Measurements from ENCODE around the gene FBXL19. TPM values are rescaled to one million over a fixed set of nuclear protein-coding genes. Genes with fewer than 3 reads are reported as not detected.

The FBXL19 gene
- total RNA-seq, 2 donors from 2014 or later, result 8.6 to 21.1 TPM

- H3K9me3 ChIP-seq, result no peaks in the 10 kb centered on the region
- DNase-seq (no peak), ATAC-seq (no peak)
- WGBS, 2 donors, result 88 to 89% methylated on average over 6 to 28 of the region's 29 CpGs
- peak overlapping the region in 3 of 4 donors; percentile 77 to 92 (median 90) for H3K27ac ChIP-seq
- intact Hi-C loops (cut with DNase I), result loop anchor here (10.0 kb wide), 2 partner anchors 158 to 878 kb away; no protein-coding TSS in a partner anchor
- H3K4me3 ChIP-seq, result no peak overlapping the region
- TF ChIP-seq CTCF (IDR thresholded peaks at IDR 0.05) (no peak), POLR2A (IDR thresholded peaks at IDR 0.05) (no peak)
- H3K4me1 ChIP-seq, result peaks cover 17% of the 10 kb centered on the region
- peaks cover 2 to 5% of the 10 kb centered on the region in 2 donors for H3K36me3 ChIP-seq (replicated peaks in 1 of 2; ENCODE audit: insufficient read depth in 1 of 2, low read depth in 2 of 2)
- H3K27me3 ChIP-seq, result no peaks in the 10 kb centered on the region
Observed at GRCh38 chr16:30986129-30986991, 63.0 kb downstream of the FBXL19 start.

GRCh38 chr16:30987581-30988190 is 64.3 kb downstream of the FBXL19 start:
- H3K27me3 ChIP-seq, result no peaks in the 10 kb centered on the region
- TF ChIP-seq CTCF (IDR thresholded peaks at IDR 0.05) (no peak), POLR2A (IDR thresholded peaks at IDR 0.05) (no peak)
- H3K36me3 ChIP-seq (replicated peaks in 1 of 2; ENCODE audit: insufficient read depth in 1 of 2, low read depth in 2 of 2), result peaks cover 0 to 2% of the 10 kb centered on the region in 2 donors
- ATAC-seq (no peak), DNase-seq (no peak)
- no peak overlapping the region for H3K4me3 ChIP-seq
- H3K27ac ChIP-seq, result no peak overlapping the region
- WGBS, 2 donors, result 92 to 98% methylated on average over 16 to 28 of the region's 30 CpGs
- peaks cover 17% of the 10 kb centered on the region for H3K4me1 ChIP-seq
- intact Hi-C loops (cut with DNase I), result loop anchor here (10.0 kb wide), 2 partner anchors 157 to 877 kb away; no protein-coding TSS in a partner anchor
- H3K9me3 ChIP-seq, result no peaks in the 10 kb centered on the region

DNA sequence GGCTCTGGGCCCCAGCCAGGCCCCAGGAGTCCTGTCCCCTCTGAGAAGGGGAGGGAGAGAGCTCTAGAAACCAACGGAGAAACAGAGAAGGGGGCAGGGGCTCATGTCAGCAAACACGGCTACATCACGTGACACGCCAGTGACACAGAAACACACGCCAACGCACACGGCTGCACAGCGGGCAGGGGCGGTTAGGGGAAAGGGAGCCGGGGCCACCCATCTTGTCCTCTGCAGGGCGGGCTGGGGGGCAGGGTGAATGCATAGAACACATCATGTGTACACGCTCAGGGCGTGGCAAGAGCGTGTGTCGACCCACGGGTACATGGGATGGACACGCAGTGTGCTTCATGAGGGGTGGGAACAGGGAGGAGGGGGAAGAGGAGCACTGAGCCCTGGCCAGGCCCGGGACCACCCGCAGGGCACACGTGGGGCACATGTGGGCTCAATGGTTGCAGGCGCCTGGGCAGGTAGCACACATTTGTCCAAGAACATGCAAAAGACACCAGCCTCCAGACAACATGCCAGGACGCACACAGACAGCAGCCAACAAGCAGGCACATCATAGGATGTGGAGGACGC is 66.2 kb downstream of the FBXL19 start:
- no peak for ATAC-seq
- Histone ChIP-seq H3K4me1 (peaks cover 17% of the 10 kb centered on the region), H3K4me3 (no peak overlapping the region), H3K36me3 (replicated peaks in 1 of 2; ENCODE audit: insufficient read depth in 1 of 2, low read depth in 2 of 2) (peaks cover 0 to 2% of the 10 kb centered on the region in 2 donors), H3K27ac (no peak overlapping the region), H3K9me3 (no peaks in the 10 kb centered on the region), H3K27me3 (no peaks in the 10 kb centered on the region)
- WGBS, 2 donors, result 71% methylated on average over 21 to 23 of the region's 23 CpGs
- intact Hi-C loops (cut with DNase I), result loop anchor here (10.0 kb wide), 2 partner anchors 155 to 875 kb away; no protein-coding TSS in a partner anchor
- TF ChIP-seq CTCF (IDR thresholded peaks at IDR 0.05) (no peak), POLR2A (IDR thresholded peaks at IDR 0.05) (no peak)
- DNase-seq, result no peak

DNA sequence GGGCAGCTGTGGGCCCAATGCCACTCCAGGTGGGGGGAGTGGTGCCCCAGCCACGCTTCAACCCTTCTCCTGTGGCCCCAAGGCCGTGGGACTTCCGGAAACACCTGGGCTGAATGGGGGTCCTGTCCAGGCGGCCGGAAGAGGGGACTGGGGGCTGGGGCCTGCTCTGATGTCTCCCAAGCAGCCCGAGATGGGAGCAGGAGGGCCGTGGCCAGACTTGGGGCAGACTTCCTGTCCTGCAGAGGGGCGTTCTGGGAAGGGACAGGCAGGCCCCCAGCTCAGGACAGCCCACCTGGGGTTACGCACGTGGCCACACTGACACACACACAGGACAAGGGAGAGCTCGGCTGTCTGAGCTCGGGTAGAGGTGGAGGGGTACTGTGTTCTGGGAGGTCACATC is 66.7 kb downstream of the FBXL19 start:
- Histone ChIP-seq H3K9me3 (no peaks in the 10 kb centered on the region), H3K4me3 (no peak overlapping the region), H3K36me3 (replicated peaks in 1 of 2; ENCODE audit: insufficient read depth in 1 of 2, low read depth in 2 of 2) (peaks cover 0 to 2% of the 10 kb centered on the region in 2 donors), H3K27ac (no peak overlapping the region), H3K27me3 (no peaks in the 10 kb centered on the region), H3K4me1 (peaks cover 17% of the 10 kb centered on the region)
- intact Hi-C loops (cut with DNase I), result no loop called here
- WGBS, 2 donors, result 70% methylated on average over 12 of the region's 12 CpGs; no CpG with 5 or more reads in 1 of the 2 donors
- TF ChIP-seq CTCF (IDR thresholded peaks at IDR 0.05) (no peak), POLR2A (IDR thresholded peaks at IDR 0.05) (no peak)
- no peak for DNase-seq
- no peak for ATAC-seq

Measured in body of pancreas (tissue), 4 donors.